Uterus (tissue), 4 donors: ENCODE measurements around the gene ATP6V1G3. TPM values are rescaled to one million over a fixed set of nuclear protein-coding genes. Genes with fewer than 3 reads are reported as not detected.
"Not testable (repeated sequence)": the region's sequence is repeated elsewhere in the genome, so short reads cannot be mapped to it uniquely, and the experiment has no call there.

Experiments used
- DNase-seq, 2 donors: peaks; one replicate each; pipeline ENCODE4 v3.0.0-alpha.2; 2019 to 2020
- H3K27ac ChIP-seq, 2 donors: fragments of 200-600 bp; sonication (generic); 1 replicate in 1 of 2; 2 replicates in 1 of 2; pipeline ENCODE4 v1.5.1; 2016 to 2018
- H3K27me3 ChIP-seq, 2 donors: fragments of 200-600 bp; sonication (generic); one replicate each; pipeline ENCODE4 v1.5.1; 2018 to 2019; ENCODE audit warnings: control low read depth in 1 of 2
- H3K36me3 ChIP-seq, 2 donors: fragments of 200-600 bp; sonication (generic); one replicate each; pipeline ENCODE4 v1.5.1; 2019; ENCODE audit warnings: control low read depth in 1 of 2
- H3K4me1 ChIP-seq, 2 donors: fragments of 200-600 bp; sonication (generic); one replicate each; pipeline ENCODE4 v1.5.1; 2018 to 2019; ENCODE audit warnings: control low read depth in 1 of 2
- H3K4me3 ChIP-seq, 2 donors: fragments of 200-600 bp; sonication (generic); 1 replicate in 1 of 2; 2 replicates in 1 of 2; pipeline ENCODE4 v1.5.1; 2018 to 2019; ENCODE audit warnings: mild to moderate bottlenecking in 1 of 2
- H3K9me3 ChIP-seq, 2 donors: fragments of 200-600 bp; sonication (generic); one replicate each; pipeline ENCODE4 v1.5.1; 2019; ENCODE audit warnings: control low read depth in 1 of 2
- CTCF ChIP-seq, 4 experiments: fragments of 200-600 bp in 2 of 4; fragments of 450-650 bp in 2 of 4; sonication (generic) in 2 of 4; IDR thresholded peaks; one replicate each; pipeline ENCODE4 v1.5.1; 2016 to 2019; ENCODE audit warnings: antibody characterized with exemption in 4 of 4, mild to moderate bottlenecking in 2 of 4, moderate library complexity in 1 of 4
- POLR2A ChIP-seq, 2 donors: fragments of 450-650 bp; IDR thresholded peaks; one replicate each; pipeline ENCODE4 v1.6.1; 2016; ENCODE audit warnings: antibody characterized with exemption in 2 of 2, mild to moderate bottlenecking in 1 of 2, moderate library complexity in 1 of 2
- intact Hi-C: fragments of 100-400 bp; cut with DNase I; formaldehyde crosslinking; loops from one replicate; pipeline ENCODE4 v1.15.1; 2023; ENCODE audit warnings: low total_unique reads
- total RNA-seq, 4 donors: library from RNA; depleted of rRNA in 3 of 4; stranded (reverse); fragments of >200 nt in 3 of 4; gene quantifications; one replicate each; pipeline versions ENCODE4 v1.1.0 to v1.2.4, GENCODE V29; 2014 to 2023
- donor health status: DM: yes; HTN: yes; CAD: no.

ATP6V1G3 gene
- total RNA-seq, result not detected

- no peaks in the 10 kb centered on the region for H3K27me3 ChIP-seq
- no peak within 1 kb of the TSS for H3K4me3 ChIP-seq
- DNase-seq, result no peak
- intact Hi-C loops, result no loop called here
- no peaks in the 10 kb centered on the region for H3K9me3 ChIP-seq
- no peaks in the 10 kb centered on the region for H3K36me3 ChIP-seq
- no peak within 1 kb of the TSS for H3K27ac ChIP-seq
- no peak for TF ChIP-seq CTCF (IDR thresholded peaks at IDR 0.05)
- TF ChIP-seq POLR2A (IDR thresholded peaks at IDR 0.05), result no peak
- H3K4me1 ChIP-seq, result no peaks in the 10 kb centered on the region
Measured at GRCh38 chr1:198540580-198540979, at the start of gene ATP6V1G3. Gene ATP6V1G3, minus strand, starts transcription at chr1:198540680. Its CDS starts 30 bp downstream, at chr1:198540650.

- no peaks in the 10 kb centered on the region for H3K36me3 ChIP-seq
- H3K27me3 ChIP-seq, result no peaks in the 10 kb centered on the region
- no peaks in the 10 kb centered on the region for H3K4me1 ChIP-seq
- no peak overlapping the region for H3K4me3 ChIP-seq
- H3K27ac ChIP-seq, result no peak overlapping the region
- intact Hi-C loops, result no loop called here
- no peaks in the 10 kb centered on the region for H3K9me3 ChIP-seq
- TF ChIP-seq POLR2A (IDR thresholded peaks at IDR 0.05), result no peak
- DNase-seq, result no peak
Measured at GRCh38 chr1:198588845-198589244, 48.4 kb upstream of the ATP6V1G3 start.

GRCh38 chr1:198584163-198584562 lies 43.7 kb upstream of the ATP6V1G3 start:
- intact Hi-C loops, result no loop called here
- no peaks in the 10 kb centered on the region for H3K9me3 ChIP-seq
- TF ChIP-seq POLR2A (IDR thresholded peaks at IDR 0.05) (no peak), CTCF (IDR thresholded peaks at IDR 0.05) (no peak)

GRCh38 chr1:198583209-198583802 lies 42.8 kb upstream of the ATP6V1G3 start:
- intact Hi-C loops, DNase-seq, H3K9me3 ChIP-seq, H3K27me3 ChIP-seq, H3K27ac ChIP-seq, H3K4me1 ChIP-seq, H3K4me3 ChIP-seq, H3K36me3 ChIP-seq: not testable (repeated sequence)

More at GRCh38 chr1:198584163-198584562, 43.7 kb upstream of the ATP6V1G3 start:
- DNase-seq, result no peak
- Histone ChIP-seq H3K4me1 (no peaks in the 10 kb centered on the region), H3K27me3 (no peaks in the 10 kb centered on the region), H3K36me3 (no peaks in the 10 kb centered on the region), H3K27ac (no peak overlapping the region), H3K4me3 (no peak overlapping the region)

GRCh38 chr1:198577444-198577843 lies 37.0 kb upstream of the ATP6V1G3 start:
- no peak for DNase-seq
- H3K27ac ChIP-seq, result no peak overlapping the region
- TF ChIP-seq CTCF (IDR thresholded peaks at IDR 0.05) (no peak), POLR2A (IDR thresholded peaks at IDR 0.05) (no peak)
- H3K9me3 ChIP-seq, result no peaks in the 10 kb centered on the region
- H3K27me3 ChIP-seq, result no peaks in the 10 kb centered on the region
- no peaks in the 10 kb centered on the region for H3K36me3 ChIP-seq
- H3K4me1 ChIP-seq, result no peaks in the 10 kb centered on the region
- no peak overlapping the region for H3K4me3 ChIP-seq
- intact Hi-C loops, result no loop called here

GRCh38 chr1:198575798-198576641 lies 35.5 kb upstream of the ATP6V1G3 start:
- Histone ChIP-seq H3K4me3 (no peak overlapping the region), H3K36me3 (no peaks in the 10 kb centered on the region), H3K27ac (no peak overlapping the region), H3K9me3 (no peaks in the 10 kb centered on the region), H3K4me1 (no peaks in the 10 kb centered on the region), H3K27me3 (no peaks in the 10 kb centered on the region)
- TF ChIP-seq POLR2A (IDR thresholded peaks at IDR 0.05) (no peak), CTCF (IDR thresholded peaks at IDR 0.05) (no peak)
- intact Hi-C loops, result no loop called here
- no peak for DNase-seq
